ENCODE measurements around the gene SCLY. TPM values are rescaled to one million over a fixed set of nuclear protein-coding genes. Genes with fewer than 3 reads are reported as not detected.

Gene SCLY
- total and polyA plus RNA-seq, 4 donors, result 7.8 to 16.1 (median 12.1) TPM

Small RNA genes lying within 50 kb of the gene (small RNA-seq; reads per million reads assigned to genes)
- not detected for gene RNU6-1333P (ENCODE audit: low replicate concordance)

Other genes starting within 250 kb of the SCLY start
- gene RAMP1, start 201.4 kb upstream of the SCLY start, total RNA-seq, result 10 to 100 TPM; 10.5 to 26.1 TPM
- gene RAMP1, start 201.4 kb upstream of the SCLY start, polyA plus RNA-seq, result 10 to 100 TPM; 11.0 to 14.3 TPM
- gene UBE2F, start 94.0 kb upstream of the SCLY start, total RNA-seq, result 10 to 100 TPM; 30.3 to 44.8 TPM
- gene UBE2F, start 94.0 kb upstream of the SCLY start, polyA plus RNA-seq, result 10 to 100 TPM; 48.8 to 63.3 TPM
- 1 to 10 TPM; 2.1 to 3.0 TPM for gene ESPNL, start 39.3 kb downstream of the SCLY start, total RNA-seq
- gene ESPNL, start 39.3 kb downstream of the SCLY start, polyA plus RNA-seq, result under 1 TPM; 0.07 to 0.20 TPM
- 1 to 10 TPM in 1 of 2 donors, under 1 TPM in 1; 0.57 to 2.1 TPM for gene KLHL30, start 77.7 kb downstream of the SCLY start, total RNA-seq
- under 1 TPM; 0.18 to 0.21 TPM for gene KLHL30, start 77.7 kb downstream of the SCLY start, polyA plus RNA-seq
- gene ERFE, start 98.0 kb downstream of the SCLY start, total RNA-seq, result under 1 TPM; 0.52 to 0.54 TPM
- under 1 TPM in 1 of 2 donors, not detected in 1; 0.54 TPM for gene ERFE, start 98.0 kb downstream of the SCLY start, polyA plus RNA-seq
- gene ILKAP, start 142.7 kb downstream of the SCLY start, total RNA-seq, result 10 to 100 TPM; 38.0 to 46.3 TPM
- gene ILKAP, start 142.7 kb downstream of the SCLY start, polyA plus RNA-seq, result 10 to 100 TPM; 35.0 to 52.0 TPM
- 10 to 100 TPM in 1 of 2 donors, 1 to 10 TPM in 1; 4.4 to 12.5 TPM for gene HES6, start 179.0 kb downstream of the SCLY start, total RNA-seq
- gene HES6, start 179.0 kb downstream of the SCLY start, polyA plus RNA-seq, result 10 to 100 TPM in 1 of 2 donors, 1 to 10 TPM in 1; 9.8 to 11.6 TPM
- 10 to 100 TPM; 15.0 to 27.1 TPM for gene PER2, start 227.6 kb downstream of the SCLY start, total RNA-seq
- gene PER2, start 227.6 kb downstream of the SCLY start, polyA plus RNA-seq, result 1 to 10 TPM; 4.1 to 6.0 TPM